Cardiac muscle cell (in vitro differentiated cells and primary cell): ENCODE measurements around the gene HMGN2. TPM values are rescaled to one million over a fixed set of nuclear protein-coding genes. Genes with fewer than 3 reads are reported as not detected.
A peak's percentile ranks its signal among the peaks of the same experiment; 100 is the strongest.

ENCODE experiments used
- DNase-seq, 2 donors: peaks; one replicate each; pipeline versions ENCODE4 v3.0.0 to v3.0.0-alpha.2; 2010 to 2017; ENCODE audit warnings: low read depth in 1 of 2, low spot score in 1 of 2
- H3K27ac ChIP-seq: fragments of 200-600 bp; sonication (generic); 2 replicates; pipeline ENCODE4 v1.5.1; 2016
- H3K27me3 ChIP-seq: fragments of 200-600 bp; sonication (generic); 2 replicates; pipeline ENCODE4 v1.6.0; 2016; ENCODE audit warnings: control low read depth
- H3K36me3 ChIP-seq: fragments of 200-600 bp; sonication (generic); 2 replicates; pipeline ENCODE4 v1.5.1; 2016; ENCODE audit warnings: control low read depth
- H3K4me1 ChIP-seq: fragments of 200-600 bp; sonication (generic); 2 replicates; pipeline ENCODE4 v1.8.1; 2017; ENCODE audit warnings: low read depth, mild to moderate bottlenecking, mixed run types
- H3K4me3 ChIP-seq: fragments of 200-600 bp; sonication (generic); 2 replicates; pipeline ENCODE4 v1.5.1; 2016; ENCODE audit warnings: mild to moderate bottlenecking
- H3K9me3 ChIP-seq: fragments of 200-600 bp; sonication (generic); 2 replicates; pipeline ENCODE4 v1.5.1; 2017; ENCODE audit warnings: low read depth, mild to moderate bottlenecking, control low read depth
- polyA plus RNA-seq: library from polyadenylated mRNA; unstranded; fragments of >200 nt; fragmentation: Nextera tagmentation; extraction: Ambion mirVana; gene quantifications from 2 replicates; pipeline ENCODE4 v1.2.1, GENCODE V29; 2016
- total RNA-seq: library from RNA; depleted of rRNA; stranded (reverse); fragments of >200 nt; gene quantifications from 2 replicates; pipeline ENCODE4 v1.2.3, GENCODE V29; 2016
- TF ChIP-seq, protein P1 (sequence below): IDR thresholded peaks from 2 replicates; pipeline ENCODE4 v1.5.1; 2012; ENCODE audit warnings: low read depth, mild to moderate bottlenecking, low read length

The HMGN2 gene
- total and polyA plus RNA-seq, 2 experiments from 2014 or later = 533 to 792 TPM

DNA sequence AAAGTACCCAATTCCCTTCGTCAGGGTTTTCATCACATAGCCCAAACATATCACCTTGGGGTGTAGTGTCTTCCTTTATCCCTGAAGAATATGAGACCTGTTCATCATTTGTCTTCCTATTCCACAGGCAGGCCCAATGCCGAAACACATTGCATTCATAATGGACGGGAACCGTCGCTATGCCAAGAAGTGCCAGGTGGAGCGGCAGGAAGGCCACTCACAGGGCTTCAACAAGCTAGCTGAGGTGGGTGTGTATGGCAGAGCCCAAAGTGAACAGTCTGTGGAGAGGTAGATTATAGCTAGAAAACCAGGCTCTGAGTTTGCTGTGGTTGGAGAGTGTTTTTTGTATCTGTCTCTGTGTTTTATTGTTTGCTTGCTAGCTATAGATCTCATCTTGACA is 34.2 kb upstream of the HMGN2 start:
- H3K9me3 ChIP-seq = no peaks in the 10 kb centered on the region
- H3K4me3 ChIP-seq = no peak overlapping the region
- H3K36me3 ChIP-seq = peaks cover 55% of the 10 kb centered on the region
- DNase-seq = no peak
- peaks cover 5% of the 10 kb centered on the region for H3K4me1 ChIP-seq
- H3K27ac ChIP-seq = no peak overlapping the region
- TF ChIP-seq, protein P1, sequence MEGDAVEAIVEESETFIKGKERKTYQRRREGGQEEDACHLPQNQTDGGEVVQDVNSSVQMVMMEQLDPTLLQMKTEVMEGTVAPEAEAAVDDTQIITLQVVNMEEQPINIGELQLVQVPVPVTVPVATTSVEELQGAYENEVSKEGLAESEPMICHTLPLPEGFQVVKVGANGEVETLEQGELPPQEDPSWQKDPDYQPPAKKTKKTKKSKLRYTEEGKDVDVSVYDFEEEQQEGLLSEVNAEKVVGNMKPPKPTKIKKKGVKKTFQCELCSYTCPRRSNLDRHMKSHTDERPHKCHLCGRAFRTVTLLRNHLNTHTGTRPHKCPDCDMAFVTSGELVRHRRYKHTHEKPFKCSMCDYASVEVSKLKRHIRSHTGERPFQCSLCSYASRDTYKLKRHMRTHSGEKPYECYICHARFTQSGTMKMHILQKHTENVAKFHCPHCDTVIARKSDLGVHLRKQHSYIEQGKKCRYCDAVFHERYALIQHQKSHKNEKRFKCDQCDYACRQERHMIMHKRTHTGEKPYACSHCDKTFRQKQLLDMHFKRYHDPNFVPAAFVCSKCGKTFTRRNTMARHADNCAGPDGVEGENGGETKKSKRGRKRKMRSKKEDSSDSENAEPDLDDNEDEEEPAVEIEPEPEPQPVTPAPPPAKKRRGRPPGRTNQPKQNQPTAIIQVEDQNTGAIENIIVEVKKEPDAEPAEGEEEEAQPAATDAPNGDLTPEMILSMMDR = no peak
- no peaks in the 10 kb centered on the region for H3K27me3 ChIP-seq

DNA sequence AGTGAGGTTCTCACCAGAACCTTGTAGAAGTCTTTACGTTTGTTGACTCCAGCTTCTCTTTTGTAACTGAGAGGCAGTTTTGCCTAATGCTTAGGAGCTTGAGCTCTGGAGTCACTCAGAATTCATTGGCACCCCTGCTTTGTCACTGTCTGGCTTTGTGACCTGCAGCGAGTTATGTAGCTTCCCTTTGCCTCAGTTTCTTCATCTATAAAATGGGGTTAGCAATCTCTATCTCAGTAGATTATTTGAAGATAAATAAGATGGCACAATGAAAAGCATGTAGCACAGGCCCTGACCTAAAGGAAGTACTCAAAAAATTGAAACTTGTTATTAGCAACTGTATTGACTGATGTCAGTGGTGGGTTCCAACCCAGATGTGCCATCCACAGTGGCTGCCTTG is 32.0 kb upstream of the HMGN2 start:
- H3K36me3 ChIP-seq = peaks cover 64% of the 10 kb centered on the region
- DNase-seq = no peak
- H3K4me1 ChIP-seq = no peaks in the 10 kb centered on the region
- no peaks in the 10 kb centered on the region for H3K9me3 ChIP-seq
- TF ChIP-seq, protein P1 = no peak
- no peak overlapping the region for H3K4me3 ChIP-seq
- H3K27me3 ChIP-seq = no peaks in the 10 kb centered on the region
- H3K27ac ChIP-seq = no peak overlapping the region

DNA sequence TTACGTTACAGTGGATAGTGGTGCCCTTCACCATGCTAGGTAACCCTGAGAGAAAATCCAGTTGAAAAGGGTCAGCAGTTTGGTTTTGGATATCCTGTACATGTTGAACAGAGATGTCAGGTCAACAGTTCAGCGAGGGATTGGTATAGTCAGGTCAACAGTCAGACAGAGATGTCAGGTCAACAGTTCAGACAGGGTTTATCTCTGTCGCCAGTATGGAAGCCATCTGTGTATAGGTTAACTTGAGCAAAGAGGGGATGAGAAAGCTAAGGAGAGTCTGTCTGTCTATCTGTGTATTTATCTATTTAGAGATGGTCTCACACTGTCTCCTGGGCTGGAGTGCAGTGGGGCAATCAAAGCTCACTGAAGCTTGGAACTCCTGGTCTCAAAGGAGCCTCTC is 22.4 kb upstream of the HMGN2 start:
- TF ChIP-seq, protein P1 = no peak
- H3K27me3 ChIP-seq = no peaks in the 10 kb centered on the region
- H3K36me3 ChIP-seq = peaks cover 24% of the 10 kb centered on the region
- H3K4me1 ChIP-seq = no peaks in the 10 kb centered on the region
- no peaks in the 10 kb centered on the region for H3K9me3 ChIP-seq
- no peak overlapping the region for H3K4me3 ChIP-seq
- no peak overlapping the region for H3K27ac ChIP-seq
- DNase-seq = no peak

DNA sequence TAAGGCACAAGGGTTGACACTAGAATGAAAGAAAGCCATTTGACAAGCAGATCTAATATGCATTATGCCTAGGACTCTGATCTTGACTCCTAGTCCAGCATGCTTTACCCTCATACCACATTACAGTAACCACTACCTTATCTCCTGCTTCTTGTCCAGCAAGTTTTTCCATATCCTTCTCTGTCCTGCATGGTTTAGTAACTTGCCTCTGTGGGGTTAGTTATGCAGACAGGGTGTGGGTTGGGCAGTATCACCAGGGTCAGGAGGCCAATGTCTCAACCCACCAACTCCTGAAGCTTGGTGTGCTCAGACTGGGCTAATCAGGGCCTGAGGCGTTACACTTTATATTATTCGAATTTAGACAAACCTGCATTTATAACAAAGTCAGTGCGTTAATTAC is 21.3 kb upstream of the HMGN2 start:
- Histone ChIP-seq H3K4me1 (no peaks in the 10 kb centered on the region), H3K27ac (no peak overlapping the region), H3K9me3 (no peaks in the 10 kb centered on the region), H3K36me3 (peaks cover 16% of the 10 kb centered on the region), H3K27me3 (no peaks in the 10 kb centered on the region), H3K4me3 (no peak overlapping the region)
- TF ChIP-seq, protein P1 = no peak
- DNase-seq = no peak

DNA sequence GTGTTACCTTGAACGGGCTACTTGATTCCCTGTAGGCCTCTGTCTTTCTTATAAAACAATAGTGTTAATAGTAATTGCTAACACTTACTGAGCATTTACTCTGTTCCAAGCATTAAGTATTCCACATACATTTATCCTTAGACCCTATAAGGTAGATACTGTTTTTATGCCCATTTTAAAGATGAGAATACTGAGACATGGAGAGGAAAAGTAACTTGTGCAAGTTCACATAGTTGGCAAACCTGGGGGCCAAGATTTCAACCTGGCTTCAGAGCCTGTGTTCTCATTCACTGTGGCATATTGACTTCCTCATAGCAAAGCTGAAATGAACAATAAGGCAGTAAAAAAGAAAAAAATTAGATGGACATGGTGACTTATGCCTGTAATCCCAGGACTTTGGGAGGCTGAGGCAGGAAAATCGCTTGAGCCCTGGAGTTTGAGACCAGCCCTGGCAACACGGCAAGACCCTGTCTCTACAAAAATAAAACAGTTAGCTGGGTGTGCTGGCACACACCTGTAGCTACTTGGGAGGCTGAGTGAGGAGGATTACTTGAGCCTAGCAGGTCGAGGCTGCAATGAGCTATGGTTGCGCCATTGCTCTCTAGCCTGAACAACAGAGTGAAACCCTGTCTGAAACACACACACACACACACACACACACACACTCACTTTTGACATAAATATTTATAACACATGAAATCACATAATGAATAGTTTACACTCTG is 19.6 kb upstream of the HMGN2 start:
- no peaks in the 10 kb centered on the region for H3K27me3 ChIP-seq
- H3K4me1 ChIP-seq = no peaks in the 10 kb centered on the region
- H3K27ac ChIP-seq = no peak overlapping the region
- TF ChIP-seq, protein P1 = no peak
- DNase-seq = no peak
- peaks cover 17% of the 10 kb centered on the region for H3K36me3 ChIP-seq
- no peaks in the 10 kb centered on the region for H3K9me3 ChIP-seq
- H3K4me3 ChIP-seq = no peak overlapping the region

DNA sequence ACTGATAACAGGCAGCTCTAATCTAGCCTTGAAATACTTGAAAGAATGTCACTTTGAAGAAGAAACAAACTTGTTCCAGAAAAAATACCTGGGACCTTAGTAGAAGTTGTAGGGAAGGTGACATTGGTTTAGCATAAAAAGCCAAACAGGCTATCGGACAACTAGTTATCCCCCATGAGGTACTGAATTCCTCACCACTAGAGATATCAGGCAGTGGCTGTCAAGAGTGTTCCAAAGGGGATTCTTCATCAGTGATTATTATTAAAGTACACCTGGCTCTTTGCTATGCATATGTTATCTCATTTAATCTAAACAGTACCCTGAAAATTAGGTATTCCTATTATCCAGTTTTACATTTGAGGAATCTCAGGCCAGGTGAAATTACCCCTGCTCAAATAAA is 13.1 kb upstream of the HMGN2 start:
- peak overlapping the region; percentile 7 for H3K27ac ChIP-seq
- no peak for DNase-seq

More for the DNA sequence above, 13.1 kb upstream of the HMGN2 start:
- TF ChIP-seq, protein P1 = no peak
- Histone ChIP-seq H3K27me3 (no peaks in the 10 kb centered on the region), H3K9me3 (no peaks in the 10 kb centered on the region), H3K36me3 (peaks cover 17% of the 10 kb centered on the region), H3K4me3 (no peak overlapping the region), H3K4me1 (no peaks in the 10 kb centered on the region)
